SK-N-MC (cell line): ENCODE results near the gene G6PC2.

ENCODE experiments used
- DNase-seq: peaks from one replicate; pipeline ENCODE4 v3.0.0-alpha.2; 2011; ENCODE audit warnings: low read depth, low spot score
- H3K27ac ChIP-seq: fragments of 200-600 bp; sonication (generic); 2 replicates; pipeline ENCODE4 v1.5.1; 2016; ENCODE audit warnings: mixed run types
- H3K36me3 ChIP-seq: fragments of 200-600 bp; sonication (generic); 2 replicates; pipeline ENCODE4 v1.6.1; 2017; ENCODE audit warnings: antibody characterized with exemption, low read length, mixed read lengths; ENCODE audit not compliant: insufficient read depth
- H3K4me3 ChIP-seq: fragments of 200-600 bp; sonication (generic); 2 replicates; pipeline ENCODE4 v1.5.1; 2016
- H3K9ac ChIP-seq: fragments of 200-600 bp; sonication (generic); 2 replicates; pipeline ENCODE4 v1.8.0; 2017; ENCODE audit warnings: mixed run types, mixed read lengths; ENCODE audit not compliant: insufficient read length
- H3K9me3 ChIP-seq: fragments of 200-600 bp; sonication (generic); 2 replicates; pipeline ENCODE4 v1.6.1; 2017; ENCODE audit warnings: low read depth, mild to moderate bottlenecking, antibody characterized with exemption, low read length, moderate library complexity, mixed read lengths
- EZH2 ChIP-seq: fragments of 200-600 bp; sonication (generic); IDR thresholded peaks from one replicate; pipeline ENCODE4 v1.6.1; 2017; ENCODE audit warnings: antibody characterized with exemption
- FOXP2 ChIP-seq: optimal IDR thresholded peaks from 2 replicates; pipeline ENCODE3; 2011; ENCODE audit warnings: mild to moderate bottlenecking, moderate library complexity; ENCODE audit not compliant: insufficient read depth; ENCODE audit errors: extremely low read length, control extremely low read depth
- POLR2AphosphoS5 ChIP-seq: IDR thresholded peaks from 2 replicates; pipeline ENCODE4 v1.6.1; 2012; ENCODE audit warnings: mild to moderate bottlenecking, low read depth, low read length, borderline replicate concordance

The G6PC2 gene

DNA sequence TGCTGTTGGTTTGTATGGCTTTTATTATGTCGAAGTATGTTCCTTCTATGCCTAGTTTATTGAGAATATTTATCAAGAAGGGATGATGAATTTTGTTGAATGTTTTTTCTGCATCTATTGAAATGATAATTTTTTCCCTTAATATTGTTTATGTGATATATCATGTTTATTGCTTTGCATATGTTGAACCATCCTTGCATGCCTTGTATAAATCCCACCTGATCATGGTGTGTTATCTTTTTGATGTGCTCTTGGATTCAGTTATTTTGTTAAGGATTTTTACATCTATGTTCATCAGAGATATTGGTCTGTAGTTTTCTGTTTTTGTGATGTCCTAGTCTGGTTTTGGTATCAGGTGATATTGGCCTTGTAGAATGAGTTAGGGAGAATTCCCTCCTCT lies 50.8 kb downstream of the G6PC2 start:
- H3K9me3 ChIP-seq, result peaks cover 6% of the 10 kb centered on the region; the same call in 1 of the 2 replicates
- H3K27ac ChIP-seq, result no peak overlapping the region
- no peak overlapping the region for H3K4me3 ChIP-seq
- H3K36me3 ChIP-seq, result no peaks in the 10 kb centered on the region
- no peak for DNase-seq
- H3K9ac ChIP-seq, result no peak overlapping the region
- no peak for TF ChIP-seq POLR2AphosphoS5
- TF ChIP-seq FOXP2, result no peak
- TF ChIP-seq EZH2, result no peak

DNA sequence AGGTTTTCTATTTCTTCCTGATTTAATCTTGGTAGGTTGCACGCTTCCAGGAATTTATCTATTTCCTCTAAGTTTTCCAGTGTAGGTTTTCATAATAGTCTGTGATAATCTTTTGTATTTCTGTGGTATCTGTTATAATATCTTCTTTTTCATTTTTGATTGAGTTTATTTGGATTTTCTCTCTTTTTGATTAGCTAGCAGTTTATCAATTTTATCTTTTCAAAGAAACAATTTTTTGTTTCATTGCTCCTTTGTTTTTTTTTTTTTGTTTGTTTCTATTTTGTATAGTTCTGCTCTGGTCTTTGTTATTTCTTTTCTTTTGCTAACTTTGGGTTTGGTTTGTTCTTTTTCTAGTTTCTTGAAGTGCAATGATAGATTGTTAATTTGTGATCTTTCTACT lies 51.3 kb downstream of the G6PC2 start:
- TF ChIP-seq POLR2AphosphoS5, result no peak
- TF ChIP-seq EZH2, result no peak

DNA sequence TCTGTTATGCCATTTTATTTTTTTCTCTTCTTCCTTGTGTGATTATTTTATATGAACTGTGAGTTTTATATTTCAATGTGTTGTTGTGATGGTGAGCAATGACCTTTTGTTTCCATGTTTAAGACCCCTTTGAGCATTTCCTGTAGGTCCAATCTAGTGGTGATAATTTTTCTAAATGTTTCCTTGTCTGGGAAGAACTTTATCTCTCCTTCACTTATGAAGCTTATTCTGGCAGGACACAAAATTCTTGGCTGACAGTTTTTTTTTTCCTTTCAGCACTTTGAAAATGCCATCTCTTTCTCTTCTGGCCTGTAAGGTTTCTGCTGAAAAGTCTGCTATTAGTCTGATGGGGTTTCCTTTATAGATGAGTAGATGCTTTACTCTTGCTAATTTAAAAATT lies 53.2 kb downstream of the G6PC2 start:
- H3K27ac ChIP-seq, result no peak overlapping the region
- TF ChIP-seq FOXP2, result no peak
- no peak for TF ChIP-seq POLR2AphosphoS5
- no peaks in the 10 kb centered on the region for H3K36me3 ChIP-seq
- H3K4me3 ChIP-seq, result no peak overlapping the region
- H3K9ac ChIP-seq, result no peak overlapping the region
- DNase-seq, result no peak
- peaks cover 6% of the 10 kb centered on the region; the same call in 1 of the 2 replicates for H3K9me3 ChIP-seq

More for the DNA sequence above, 51.3 kb downstream of the G6PC2 start:
- Histone ChIP-seq H3K36me3 (no peaks in the 10 kb centered on the region), H3K27ac (no peak overlapping the region), H3K4me3 (no peak overlapping the region), H3K9me3 (peaks cover 6% of the 10 kb centered on the region; the same call in 1 of the 2 replicates), H3K9ac (no peak overlapping the region)
- DNase-seq, result no peak

DNA sequence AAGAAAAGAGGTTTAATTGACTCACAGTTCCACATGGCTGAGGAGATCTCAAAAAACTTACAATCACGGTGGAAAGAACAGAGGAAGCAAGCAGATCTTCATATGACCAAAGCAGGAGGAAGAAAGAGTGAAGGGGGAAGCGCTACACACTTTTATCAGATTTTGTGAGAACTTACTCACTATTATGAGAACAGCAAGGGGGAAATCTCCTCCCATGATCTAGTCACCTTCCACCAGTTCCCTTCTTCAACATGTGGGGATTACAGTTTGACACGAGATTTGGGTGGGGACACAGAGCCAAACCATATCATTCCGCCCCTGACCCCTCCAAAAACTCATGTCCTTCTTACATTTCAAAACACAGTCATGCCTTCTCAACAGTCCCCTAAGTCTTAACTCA lies 54.2 kb downstream of the G6PC2 start:
- Histone ChIP-seq H3K27ac (no peak overlapping the region), H3K9me3 (peaks cover 6% of the 10 kb centered on the region; the same call in 1 of the 2 replicates), H3K36me3 (no peaks in the 10 kb centered on the region), H3K4me3 (no peak overlapping the region), H3K9ac (no peak overlapping the region)
- DNase-seq, result no peak
- TF ChIP-seq FOXP2, result no peak
- TF ChIP-seq POLR2AphosphoS5, result no peak

GRCh38 chr2:168956392-168956791 lies 55.3 kb downstream of the G6PC2 start:
- Histone ChIP-seq H3K9ac (no peak overlapping the region), H3K4me3 (no peak overlapping the region), H3K27ac (no peak overlapping the region), H3K9me3 (peaks cover 6% of the 10 kb centered on the region; the same call in 1 of the 2 replicates), H3K36me3 (no peaks in the 10 kb centered on the region)
- no peak for TF ChIP-seq POLR2AphosphoS5
- no peak for TF ChIP-seq FOXP2
- TF ChIP-seq EZH2, result no peak
- DNase-seq, result no peak
